Endothelial cell of umbilical vein (primary cell): ENCODE results near the gene HIF1AN. TPM values are rescaled to one million over a fixed set of nuclear protein-coding genes. Genes with fewer than 3 reads are reported as not detected.

Experiments used
- BruUV-seq: library from RNA; stranded (reverse); fragments of 400-500 nt; replicated peaks from 2 replicates; lab custom pipeline; 2021; lab: Mats Ljungman, UMichigan
- CTCF ChIA-PET: fragments of 300-600, 350-600 bp; sonication (Branson Sonifier 250); formaldehyde crosslinking; loops from one replicate; lab custom pipeline; 2021; ENCODE audit warnings: antibody characterized with exemption, inconsistent platforms; lab: Charles Lee
- POLR2A ChIA-PET: fragments of 300-600, 350-600 bp; sonication (Branson Sonifier 250); formaldehyde crosslinking; loops from one replicate; lab custom pipeline; 2021; ENCODE audit warnings: antibody characterized with exemption, inconsistent platforms; lab: Charles Lee
- DNase-seq: peaks from one replicate; pipeline ENCODE4 v3.0.0-alpha.2; 2011; ENCODE audit warnings: low read depth, low spot score
- FAIRE-seq: peaks from 2 replicates; lab custom pipeline; 2011; peaks lifted over from hg19 to GRCh38; lab: Jason Lieb, UNC
- H2AFZ ChIP-seq: 2 replicates; pipeline ENCODE4 v1.6.0; 2012; ENCODE audit warnings: low read depth, low read length, control low read depth, inconsistent platforms
- H3K27ac ChIP-seq: 2 replicates; pipeline ENCODE4 v1.5.1; 2011; ENCODE audit warnings: low read depth, mild to moderate bottlenecking, control low read depth, low read length, moderate library complexity; ENCODE audit not compliant: insufficient read depth
- H3K27me3 ChIP-seq, 2 experiments: 2 replicates each; pipeline versions ENCODE4 v1.6.0 to v1.6.1; 2011; ENCODE audit warnings: low read length in 2 of 2, mixed read lengths in 1 of 2; ENCODE audit not compliant: control insufficient read depth in 2 of 2, insufficient read depth in 2 of 2
- H3K36me3 ChIP-seq, 2 experiments: 2 replicates in 1 of 2; 3 replicates in 1 of 2; pipeline ENCODE4 v1.5.1; 2011; ENCODE audit warnings: low read length in 2 of 2, mild to moderate bottlenecking in 1 of 2, moderate library complexity in 1 of 2; ENCODE audit not compliant: control insufficient read depth in 2 of 2, insufficient read depth in 2 of 2; ENCODE audit errors: extremely low read depth in 1 of 2
- H3K4me1 ChIP-seq: 3 replicates; pipeline ENCODE4 v1.5.1; 2011; ENCODE audit warnings: mild to moderate bottlenecking, low read length; ENCODE audit not compliant: control insufficient read depth, insufficient read depth; ENCODE audit errors: extremely low read depth
- H3K4me2 ChIP-seq: 2 replicates; pipeline ENCODE4 v1.6.1; 2011; ENCODE audit warnings: low read length, control low read depth, mixed read lengths; ENCODE audit not compliant: insufficient read depth
- H3K4me3 ChIP-seq, 3 experiments: fragments of 200-600 bp in 1 of 3; sonication (generic), shearing (Covaris generic) in 1 of 3; replicated peaks in 1 of 3; 2 replicates each; pipeline ENCODE4 v1.5.1; 2011 to 2016; ENCODE audit warnings: control low read depth in 3 of 3, low read length in 3 of 3, mild to moderate bottlenecking in 2 of 3, inconsistent platforms in 1 of 3, low read depth in 1 of 3, moderate library complexity in 1 of 3; ENCODE audit not compliant: insufficient read depth in 1 of 3
- H3K79me2 ChIP-seq: 2 replicates; pipeline ENCODE4 v1.6.0; 2012; ENCODE audit warnings: low read length, inconsistent platforms; ENCODE audit not compliant: control insufficient read depth, insufficient read depth
- H3K9ac ChIP-seq: replicated peaks from 2 replicates; pipeline ENCODE3; 2011; ENCODE audit warnings: low read length, control low read depth; ENCODE audit not compliant: insufficient read depth; ENCODE audit errors: extremely low read depth
- H3K9me1 ChIP-seq: replicated peaks from 3 replicates; pipeline ENCODE4 v1.6.0; 2011; ENCODE audit warnings: mild to moderate bottlenecking, low read length; ENCODE audit not compliant: control insufficient read depth, insufficient read depth; ENCODE audit errors: extremely low read depth
- H3K9me3 ChIP-seq: replicated peaks from 2 replicates; pipeline ENCODE4 v1.5.1; 2012; ENCODE audit warnings: low read length, inconsistent platforms; ENCODE audit not compliant: control insufficient read depth, insufficient read depth
- H4K20me1 ChIP-seq: replicated peaks from 2 replicates; pipeline ENCODE3; 2011; ENCODE audit warnings: mild to moderate bottlenecking, low read length; ENCODE audit not compliant: control insufficient read depth, insufficient read depth; ENCODE audit errors: extremely low read depth
- EZH2 ChIP-seq: IDR thresholded peaks from 2 replicates; pipeline ENCODE4 v1.6.1; 2012; ENCODE audit warnings: borderline replicate concordance, low read depth, mild to moderate bottlenecking, moderate library complexity, low read length, inconsistent platforms; ENCODE audit not compliant: severe bottlenecking
- FOS ChIP-seq: IDR thresholded peaks from 2 replicates; pipeline ENCODE4 v1.6.1; 2011; ENCODE audit warnings: mild to moderate bottlenecking, low read length, moderate library complexity, borderline replicate concordance; ENCODE audit not compliant: insufficient read depth
- GATA2 ChIP-seq: IDR thresholded peaks from 2 replicates; pipeline ENCODE4 v1.7.0; 2011; ENCODE audit warnings: low read depth, mild to moderate bottlenecking, moderate library complexity, mixed read lengths, low read length; ENCODE audit not compliant: insufficient read length, insufficient read depth
- JUN ChIP-seq: IDR thresholded peaks from 2 replicates; pipeline ENCODE4 v1.6.1; 2011; ENCODE audit warnings: borderline replicate concordance, low read depth; ENCODE audit not compliant: insufficient read length, insufficient read depth
- MYC ChIP-seq: IDR thresholded peaks from one replicate; pipeline ENCODE4 v1.6.1; 2011; ENCODE audit warnings: mild to moderate bottlenecking, low read depth, low read length
- POLR2A ChIP-seq: IDR thresholded peaks from 2 replicates; pipeline ENCODE4 v1.6.1; 2012; ENCODE audit warnings: low read depth, mild to moderate bottlenecking, control low read depth, low read length
- POLR2AphosphoS5 ChIP-seq: IDR thresholded peaks from 2 replicates; pipeline ENCODE4 v1.6.1; 2012; ENCODE audit warnings: low read depth, mild to moderate bottlenecking, control low read depth, low read length, moderate library complexity; ENCODE audit not compliant: insufficient read depth
- dilution Hi-C: fragments of 300-500 bp; cut with MboI; formaldehyde crosslinking; loops from one replicate; pipeline ENCODE4 v1.15.0; 2019; ENCODE audit warnings: low sequenced_read_pairs; ENCODE audit not compliant: extremely low pct_ligation_motif_present
- intact Hi-C: fragments of 100-400 bp; cut with micrococcal nuclease; formaldehyde crosslinking; loops from one replicate; pipeline ENCODE4 v1.10.0; 2022
- polyA plus RNA-seq, 4 experiments: library from polyadenylated mRNA; depleted of rRNA in 3 of 4; stranded (reverse) in 3 of 4; unstranded in 1 of 4; fragments of >200 nt; gene quantifications; 2 replicates each; pipeline versions ENCODE4 v1.2.1 to v1.2.3, GENCODE V29; 2011 to 2012; ENCODE audit warnings: missing spikeins in 1 of 4
- total RNA-seq: library from RNA; stranded (reverse); gene quantifications from 2 replicates; pipeline ENCODE4 v1.2.3, GENCODE V29; 2021
- TF ChIP-seq, protein P1 (sequence below), 2 donors: IDR thresholded peaks; 1 replicate in 1 of 2; 2 replicates in 1 of 2; pipeline ENCODE4 v1.5.1; 2011; ENCODE audit warnings: low read length in 2 of 2, mild to moderate bottlenecking in 2 of 2, moderate library complexity in 2 of 2, control low read depth in 1 of 2, inconsistent platforms in 1 of 2, low read depth in 1 of 2; ENCODE audit not compliant: insufficient read depth in 1 of 2; ENCODE audit errors: extremely low read depth in 1 of 2
- TF ChIP-seq, protein P2 (sequence below): IDR thresholded peaks from 2 replicates; pipeline ENCODE4 v1.6.1; 2011; ENCODE audit not compliant: insufficient read depth, insufficient read length

HIF1AN gene
- total and polyA plus RNA-seq, 2 donors (not counting 3 experiments of a cell fraction or from before 2014, with no cell fraction given): 7.3 to 34.0 TPM

DNA sequence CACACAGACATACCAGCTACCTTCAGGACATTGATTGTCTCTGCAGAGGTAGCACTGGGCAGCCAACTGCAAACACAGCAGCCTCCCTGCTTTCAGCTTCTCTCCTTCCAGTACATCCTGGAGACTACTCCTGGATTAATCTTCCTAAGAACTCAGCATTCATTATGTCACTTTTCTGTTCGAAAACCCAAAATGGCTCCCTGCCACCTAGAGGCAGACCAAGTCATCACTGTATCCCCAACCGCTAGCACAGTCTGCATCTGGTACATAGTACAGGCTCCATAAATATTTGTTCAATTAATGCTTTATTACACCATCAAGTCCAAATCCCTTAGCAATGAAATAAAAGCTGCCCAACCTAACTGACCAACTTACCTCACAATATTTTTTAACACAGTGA is 11.1 kb upstream of the HIF1AN start:
- intact Hi-C loops: no loop called here
- Histone ChIP-seq H3K9ac (no peak overlapping the region), H3K9me3 (no peaks in the 10 kb centered on the region), H3K4me1 (peaks cover 34% of the 10 kb centered on the region), H3K4me3 (no peak overlapping the region), H3K36me3 (peaks cover 11 to 18% of the 10 kb centered on the region in 2 experiments), H3K27ac (no peak overlapping the region), H2AFZ (no peak overlapping the region), H3K4me2 (no peak overlapping the region), H3K9me1 (no peaks in the 10 kb centered on the region), H4K20me1 (no peaks in the 10 kb centered on the region), H3K27me3 (no peaks in the 10 kb centered on the region), H3K79me2 (peaks cover 19% of the 10 kb centered on the region)
- ChIA-PET POLR2A (no interaction called here), CTCF (interaction anchor here (1.0 to 1.3 kb wide), 2 partner anchors 16 to 87 kb away, joined by 3 to 4 read pairs; no protein-coding TSS in a partner anchor)
- BruUV-seq: no TSS peak
- FAIRE-seq (no peak), DNase-seq (no peak)
- dilution Hi-C loops: no loop called here
- TF ChIP-seq, protein P1, sequence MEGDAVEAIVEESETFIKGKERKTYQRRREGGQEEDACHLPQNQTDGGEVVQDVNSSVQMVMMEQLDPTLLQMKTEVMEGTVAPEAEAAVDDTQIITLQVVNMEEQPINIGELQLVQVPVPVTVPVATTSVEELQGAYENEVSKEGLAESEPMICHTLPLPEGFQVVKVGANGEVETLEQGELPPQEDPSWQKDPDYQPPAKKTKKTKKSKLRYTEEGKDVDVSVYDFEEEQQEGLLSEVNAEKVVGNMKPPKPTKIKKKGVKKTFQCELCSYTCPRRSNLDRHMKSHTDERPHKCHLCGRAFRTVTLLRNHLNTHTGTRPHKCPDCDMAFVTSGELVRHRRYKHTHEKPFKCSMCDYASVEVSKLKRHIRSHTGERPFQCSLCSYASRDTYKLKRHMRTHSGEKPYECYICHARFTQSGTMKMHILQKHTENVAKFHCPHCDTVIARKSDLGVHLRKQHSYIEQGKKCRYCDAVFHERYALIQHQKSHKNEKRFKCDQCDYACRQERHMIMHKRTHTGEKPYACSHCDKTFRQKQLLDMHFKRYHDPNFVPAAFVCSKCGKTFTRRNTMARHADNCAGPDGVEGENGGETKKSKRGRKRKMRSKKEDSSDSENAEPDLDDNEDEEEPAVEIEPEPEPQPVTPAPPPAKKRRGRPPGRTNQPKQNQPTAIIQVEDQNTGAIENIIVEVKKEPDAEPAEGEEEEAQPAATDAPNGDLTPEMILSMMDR (IDR thresholded peaks at IDR 0.05; ENCODE audit: extremely low read depth in 1 of 2, insufficient read depth in 1 of 2, low read depth in 1 of 2, low read length in 2 of 2): no peak
- TF ChIP-seq MYC (no peak), EZH2 (no peak), JUN (no peak), POLR2AphosphoS5 (no peak), POLR2A (no peak), GATA2 (no peak), FOS (no peak)
- TF ChIP-seq, protein P2, sequence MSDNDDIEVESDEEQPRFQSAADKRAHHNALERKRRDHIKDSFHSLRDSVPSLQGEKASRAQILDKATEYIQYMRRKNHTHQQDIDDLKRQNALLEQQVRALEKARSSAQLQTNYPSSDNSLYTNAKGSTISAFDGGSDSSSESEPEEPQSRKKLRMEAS: no peak
